NT2/D1 (cell line): ENCODE measurements around the gene CAMK2B.

Experiments used
- DNase-seq: peaks from one replicate; pipeline ENCODE4 v3.0.0-alpha.2; 2011; ENCODE audit warnings: low read depth, low spot score
- H3K27me3 ChIP-seq: 2 replicates; pipeline ENCODE4 v1.6.0; 2011; ENCODE audit warnings: mild to moderate bottlenecking; ENCODE audit not compliant: insufficient read length, insufficient read depth
- H3K36me3 ChIP-seq: 2 replicates; pipeline ENCODE4 v1.6.1; 2011; ENCODE audit warnings: mild to moderate bottlenecking, low read length, mixed read lengths; ENCODE audit not compliant: insufficient read depth, insufficient read length
- H3K4me1 ChIP-seq: 2 replicates; pipeline ENCODE4 v1.5.1; 2011; ENCODE audit not compliant: insufficient read depth, insufficient read length
- H3K4me3 ChIP-seq: 2 replicates; pipeline ENCODE4 v1.5.1; 2011; ENCODE audit warnings: low read depth; ENCODE audit not compliant: insufficient read length
- H3K9ac ChIP-seq: 2 replicates; pipeline ENCODE4 v1.6.0; 2011; ENCODE audit warnings: low read depth; ENCODE audit not compliant: insufficient read length
- H3K9me3 ChIP-seq: 2 replicates; pipeline ENCODE4 v1.5.1; 2011; ENCODE audit warnings: mild to moderate bottlenecking, low read length; ENCODE audit not compliant: insufficient read depth
- SUZ12 ChIP-seq: IDR thresholded peaks from 2 replicates; pipeline ENCODE4 v1.6.1; 2011; ENCODE audit not compliant: insufficient read length, insufficient read depth; ENCODE audit errors: extremely low read depth
- YY1 ChIP-seq: IDR thresholded peaks from 2 replicates; pipeline ENCODE4 v1.6.1; 2011; ENCODE audit not compliant: insufficient read length, insufficient read depth
- ZNF274 ChIP-seq: IDR thresholded peaks from 2 replicates; pipeline ENCODE4 v1.6.1; 2011; ENCODE audit warnings: mild to moderate bottlenecking, low read depth, low read length

The CAMK2B gene

GRCh38 chr7:44338600-44338999, 13.2 kb upstream of the CAMK2B start:
- TF ChIP-seq ZNF274 = no peak
- TF ChIP-seq SUZ12 = no peak
- no peak for TF ChIP-seq YY1
- peaks cover 3% of the 10 kb centered on the region for H3K4me1 ChIP-seq
- no peaks in the 10 kb centered on the region for H3K36me3 ChIP-seq
- H3K9ac ChIP-seq = no peak overlapping the region
- no peaks in the 10 kb centered on the region for H3K27me3 ChIP-seq
- no peak overlapping the region for H3K4me3 ChIP-seq
- DNase-seq = no peak
- H3K9me3 ChIP-seq = peaks cover 11% of the 10 kb centered on the region

- Histone ChIP-seq H3K36me3 (no peaks in the 10 kb centered on the region), H3K9ac (no peak overlapping the region), H3K4me1 (peaks cover 3% of the 10 kb centered on the region), H3K9me3 (no peaks in the 10 kb centered on the region), H3K27me3 (no peaks in the 10 kb centered on the region), H3K4me3 (no peak overlapping the region)
- no peak for DNase-seq
- TF ChIP-seq YY1 (no peak), ZNF274 (no peak), SUZ12 (no peak)
Observed at GRCh38 chr7:44336491-44336890, 11.1 kb upstream of the CAMK2B start.

GRCh38 chr7:44335184-44335583, 9.8 kb upstream of the CAMK2B start:
- Histone ChIP-seq H3K9ac (no peak overlapping the region), H3K4me3 (no peak overlapping the region), H3K27me3 (no peaks in the 10 kb centered on the region), H3K36me3 (no peaks in the 10 kb centered on the region), H3K9me3 (no peaks in the 10 kb centered on the region), H3K4me1 (peaks cover 3% of the 10 kb centered on the region)
- TF ChIP-seq YY1 (no peak), SUZ12 (no peak), ZNF274 (no peak)
- DNase-seq = no peak

- TF ChIP-seq SUZ12 = no peak
- no peak for TF ChIP-seq YY1
- no peak for TF ChIP-seq ZNF274
- no peaks in the 10 kb centered on the region for H3K27me3 ChIP-seq
- peaks cover 3% of the 10 kb centered on the region for H3K4me1 ChIP-seq
- no peaks in the 10 kb centered on the region for H3K36me3 ChIP-seq
- no peak overlapping the region for H3K4me3 ChIP-seq
- DNase-seq = no peak
- H3K9ac ChIP-seq = no peak overlapping the region
- no peaks in the 10 kb centered on the region for H3K9me3 ChIP-seq
Observed at GRCh38 chr7:44334734-44335097, 9.3 kb upstream of the CAMK2B start.

GRCh38 chr7:44333911-44334733, 8.7 kb upstream of the CAMK2B start:
- H3K36me3 ChIP-seq = no peaks in the 10 kb centered on the region
- no peak overlapping the region for H3K9ac ChIP-seq
- H3K4me3 ChIP-seq = no peak overlapping the region
- H3K27me3 ChIP-seq = no peaks in the 10 kb centered on the region
- no peak for DNase-seq
- no peaks in the 10 kb centered on the region for H3K9me3 ChIP-seq
- peaks cover 3% of the 10 kb centered on the region for H3K4me1 ChIP-seq
- no peak for TF ChIP-seq YY1
- no peak for TF ChIP-seq SUZ12
- TF ChIP-seq ZNF274 = no peak

- H3K9me3 ChIP-seq = no peaks in the 10 kb centered on the region
- H3K36me3 ChIP-seq = no peaks in the 10 kb centered on the region
- H3K4me1 ChIP-seq = peaks cover 4% of the 10 kb centered on the region
- TF ChIP-seq ZNF274 = no peak
- TF ChIP-seq YY1 = no peak
- TF ChIP-seq SUZ12 = no peak
- no peak for DNase-seq
- no peak overlapping the region for H3K4me3 ChIP-seq
- H3K27me3 ChIP-seq = peaks cover 17% of the 10 kb centered on the region
- no peak overlapping the region for H3K9ac ChIP-seq
Observed at GRCh38 chr7:44331682-44332081, 6.3 kb upstream of the CAMK2B start.

GRCh38 chr7:44330331-44330730, 4.9 kb upstream of the CAMK2B start:
- H3K27me3 ChIP-seq = peaks cover 28% of the 10 kb centered on the region
- H3K9ac ChIP-seq = no peak overlapping the region
- TF ChIP-seq YY1 = no peak
- TF ChIP-seq SUZ12 = no peak
- no peak for TF ChIP-seq ZNF274
- DNase-seq = no peak
- no peak overlapping the region for H3K4me3 ChIP-seq
- H3K9me3 ChIP-seq = no peaks in the 10 kb centered on the region
- no peaks in the 10 kb centered on the region for H3K36me3 ChIP-seq
- peaks cover 7% of the 10 kb centered on the region for H3K4me1 ChIP-seq

GRCh38 chr7:44329888-44330287, 4.5 kb upstream of the CAMK2B start:
- Histone ChIP-seq H3K9me3 (no peaks in the 10 kb centered on the region), H3K4me1 (peaks cover 7% of the 10 kb centered on the region)
- TF ChIP-seq YY1 (no peak), ZNF274 (no peak), SUZ12 (no peak)

More at GRCh38 chr7:44329888-44330287, 4.5 kb upstream of the CAMK2B start:
- Histone ChIP-seq H3K4me3 (no peak overlapping the region), H3K27me3 (peaks cover 32% of the 10 kb centered on the region), H3K36me3 (no peaks in the 10 kb centered on the region), H3K9ac (no peak overlapping the region)
- DNase-seq = no peak
